Effector memory CD4-positive, alpha-beta T cell (primary cell): Measurements from ENCODE around the gene PITPNM2.

Experiments used
- DNase-seq, 3 donors: peaks; one replicate each; pipeline ENCODE4 v3.0.0-alpha.2; 2020
- H3K27ac ChIP-seq: 2 replicates; pipeline ENCODE4 v1.7.0; 2013; ENCODE audit warnings: mild to moderate bottlenecking, low read length, moderate library complexity; ENCODE audit not compliant: insufficient read depth, poor library complexity, severe bottlenecking
- H3K27me3 ChIP-seq: replicated peaks from 2 replicates; pipeline ENCODE4 v1.7.0; 2013; ENCODE audit warnings: mild to moderate bottlenecking, low read length; ENCODE audit not compliant: insufficient read depth, control insufficient read depth, poor library complexity, severe bottlenecking
- H3K36me3 ChIP-seq: 2 replicates; pipeline ENCODE4 v1.7.0; 2013; ENCODE audit warnings: mild to moderate bottlenecking, low read length, moderate library complexity; ENCODE audit not compliant: control insufficient read depth, insufficient read depth
- H3K4me1 ChIP-seq: 2 replicates; pipeline ENCODE4 v1.7.0; 2013; ENCODE audit warnings: low read length, mild to moderate bottlenecking; ENCODE audit not compliant: control insufficient read depth, insufficient read depth, poor library complexity, severe bottlenecking
- H3K4me3 ChIP-seq: 2 replicates; pipeline ENCODE4 v1.7.0; 2013; ENCODE audit warnings: low read length, low read depth, mild to moderate bottlenecking; ENCODE audit not compliant: insufficient read depth, poor library complexity, severe bottlenecking
- H3K9me3 ChIP-seq: 2 replicates; pipeline ENCODE4 v1.7.0; 2013; ENCODE audit warnings: mild to moderate bottlenecking, low read length, moderate library complexity; ENCODE audit not compliant: control insufficient read depth
- total RNA-seq, 3 donors: gene quantifications; one replicate each; lab custom pipeline; 2026; lab: John Stamatoyannopoulos, UW

Gene PITPNM2
- 20.4 to 49.4 (median 30.8) reads per million in 3 donors for total RNA-seq

DNA sequence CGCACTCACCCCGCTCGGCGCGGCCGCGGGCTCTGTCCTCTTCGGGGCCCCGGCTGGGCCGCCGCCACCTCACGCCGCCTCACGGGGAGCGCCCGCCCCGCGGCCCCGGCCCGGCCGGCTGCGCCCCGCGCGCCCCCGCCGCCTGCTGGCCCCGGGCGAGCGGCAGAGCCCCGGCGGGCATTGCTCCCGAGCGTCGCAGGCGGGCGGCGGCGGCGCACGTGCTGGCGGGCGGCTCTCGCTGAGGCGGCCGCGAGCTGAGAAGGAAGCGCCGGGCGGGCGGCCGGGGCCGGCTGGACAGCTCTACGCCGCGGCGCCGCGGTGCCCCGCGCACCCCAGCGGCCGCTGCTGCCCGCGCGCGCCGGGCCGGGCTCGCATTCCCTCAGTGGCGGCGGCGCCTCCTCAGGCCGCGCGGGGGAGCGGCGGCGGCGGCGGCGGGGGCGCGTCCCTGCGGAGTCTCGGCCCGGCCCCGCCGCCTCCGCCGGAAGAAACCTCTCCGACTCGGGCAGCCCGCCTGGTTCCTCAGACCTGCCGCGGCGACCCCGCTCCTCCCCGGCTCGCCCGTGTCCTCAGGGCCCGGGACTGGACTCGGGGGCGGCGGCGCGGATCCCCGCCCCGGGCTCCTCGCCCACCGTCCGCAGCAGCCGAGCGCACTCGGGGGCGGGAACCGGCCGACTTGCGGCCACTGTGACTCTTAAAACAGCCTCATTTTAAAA lies at the start of gene PITPNM2:
TSS of gene PITPNM2 (minus strand) at position 347 of the 713 bp plus-strand sequence. CDS start 116,500 bp downstream, outside the sequence.
- Histone ChIP-seq H3K27ac (peak within 1 kb of the TSS; percentile 57), H3K36me3 (no peaks in the 10 kb centered on the region), H3K9me3 (no peaks in the 10 kb centered on the region), H3K27me3 (no peaks in the 10 kb centered on the region), H3K4me1 (peaks cover 14% of the 10 kb centered on the region), H3K4me3 (peak within 1 kb of the TSS; percentile 71)
- peak; percentile 15 to 38 (median 24) for DNase-seq

GRCh38 chr12:123200414-123200813 lies 49.5 kb upstream of the PITPNM2 start:
- Histone ChIP-seq H3K27me3 (no peaks in the 10 kb centered on the region), H3K27ac (no peak overlapping the region), H3K9me3 (no peaks in the 10 kb centered on the region), H3K4me1 (no peaks in the 10 kb centered on the region), H3K36me3 (peaks cover 20% of the 10 kb centered on the region), H3K4me3 (no peak overlapping the region)
- DNase-seq: no peak

GRCh38 chr12:123199936-123200335 lies 49.0 kb upstream of the PITPNM2 start:
- H3K4me3 ChIP-seq: no peak overlapping the region
- no peaks in the 10 kb centered on the region for H3K27me3 ChIP-seq
- peaks cover 15% of the 10 kb centered on the region for H3K36me3 ChIP-seq
- DNase-seq: no peak
- H3K27ac ChIP-seq: no peak overlapping the region
- H3K9me3 ChIP-seq: no peaks in the 10 kb centered on the region
- H3K4me1 ChIP-seq: no peaks in the 10 kb centered on the region

DNA sequence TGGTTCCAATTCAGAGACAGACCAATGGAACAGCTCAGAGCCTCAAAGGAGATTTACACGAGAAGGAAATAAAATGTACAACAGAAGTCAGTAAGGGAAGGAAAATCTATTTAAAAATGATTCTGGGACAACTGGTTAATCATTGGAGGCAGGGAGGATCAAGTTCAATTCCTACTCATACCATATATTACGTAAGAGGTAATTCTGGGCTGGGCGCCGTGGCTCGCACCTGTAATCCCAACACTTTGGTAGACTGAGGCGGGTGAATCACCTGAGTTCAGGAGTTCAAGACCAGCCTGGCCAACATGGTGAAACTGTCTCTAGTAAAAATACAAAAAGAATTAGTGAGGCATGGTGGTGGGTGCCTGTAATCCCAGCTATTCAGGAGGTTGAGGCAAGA lies 36.7 kb upstream of the PITPNM2 start:
- no peak overlapping the region for H3K27ac ChIP-seq
- peaks cover 18% of the 10 kb centered on the region for H3K36me3 ChIP-seq
- H3K4me1 ChIP-seq: no peaks in the 10 kb centered on the region
- H3K27me3 ChIP-seq: no peaks in the 10 kb centered on the region
- H3K4me3 ChIP-seq: no peak overlapping the region
- no peaks in the 10 kb centered on the region for H3K9me3 ChIP-seq
- no peak for DNase-seq

DNA sequence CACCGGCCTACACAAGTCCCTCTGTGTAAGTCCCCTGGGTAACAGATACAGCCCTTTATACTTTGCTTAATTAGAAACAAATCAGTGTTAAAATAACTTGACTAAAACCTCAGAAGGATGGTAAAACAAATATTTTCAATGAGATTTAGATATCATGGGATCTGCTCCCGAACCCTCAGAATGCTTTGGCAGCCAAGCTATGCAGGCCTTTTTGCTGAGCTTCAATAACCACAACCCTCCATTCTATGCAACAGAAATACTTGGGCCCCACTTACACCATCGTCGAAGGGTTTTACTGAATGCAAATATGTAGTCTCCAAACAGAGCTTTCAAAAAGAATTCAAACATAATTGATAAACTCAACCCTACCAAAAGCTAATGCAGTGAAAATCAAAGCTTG lies 29.3 kb upstream of the PITPNM2 start:
- Histone ChIP-seq H3K9me3 (no peaks in the 10 kb centered on the region), H3K27me3 (no peaks in the 10 kb centered on the region), H3K4me1 (no peaks in the 10 kb centered on the region), H3K27ac (no peak overlapping the region), H3K36me3 (peaks cover 10% of the 10 kb centered on the region), H3K4me3 (no peak overlapping the region)
- DNase-seq: no peak

DNA sequence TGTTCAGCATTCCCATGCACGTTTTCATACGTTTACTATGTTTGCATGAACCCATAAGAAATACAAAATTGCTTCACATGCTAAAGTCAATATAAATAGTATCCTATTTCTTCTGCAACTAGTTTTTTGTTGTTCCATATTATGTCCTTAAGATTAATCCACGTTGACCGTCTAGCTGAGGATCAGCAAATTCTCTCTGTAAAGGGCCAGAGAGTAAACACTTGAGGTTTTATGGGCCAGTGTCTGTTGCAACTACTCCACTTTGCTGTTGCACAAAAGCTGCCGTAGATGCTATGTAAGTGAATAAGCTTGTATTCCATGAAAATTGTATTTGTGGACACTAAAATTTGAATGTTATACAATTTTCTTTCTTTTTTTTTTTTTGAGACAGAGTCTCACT lies 21.1 kb upstream of the PITPNM2 start:
- H3K36me3 ChIP-seq: peaks cover 7% of the 10 kb centered on the region

DNA sequence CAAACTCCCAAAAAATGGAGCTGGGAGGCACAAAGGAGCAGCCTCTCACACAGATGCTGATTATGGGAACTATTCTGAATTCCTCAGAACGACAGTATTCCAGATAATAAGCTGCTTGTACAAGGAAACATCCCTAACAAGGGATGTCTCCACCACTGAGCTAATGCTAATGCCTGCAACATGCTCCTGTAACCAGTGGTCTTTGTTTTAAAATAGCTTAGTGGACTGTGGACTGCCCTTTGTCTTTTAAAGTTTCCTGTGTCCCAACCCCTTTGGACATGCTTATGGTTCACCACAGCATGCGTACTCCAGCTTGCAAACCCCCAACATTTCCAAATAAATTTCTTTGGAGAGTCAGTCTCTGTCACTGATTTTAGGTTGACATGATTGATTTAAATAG lies 16.4 kb upstream of the PITPNM2 start:
- no peak for DNase-seq
- Histone ChIP-seq H3K27me3 (no peaks in the 10 kb centered on the region), H3K36me3 (peaks cover 29% of the 10 kb centered on the region), H3K27ac (no peak overlapping the region), H3K9me3 (no peaks in the 10 kb centered on the region), H3K4me1 (no peaks in the 10 kb centered on the region), H3K4me3 (no peak overlapping the region)

More for the DNA sequence above, 21.1 kb upstream of the PITPNM2 start:
- Histone ChIP-seq H3K27ac (no peak overlapping the region), H3K27me3 (no peaks in the 10 kb centered on the region), H3K4me3 (no peak overlapping the region), H3K4me1 (no peaks in the 10 kb centered on the region), H3K9me3 (no peaks in the 10 kb centered on the region)
- DNase-seq: no peak

DNA sequence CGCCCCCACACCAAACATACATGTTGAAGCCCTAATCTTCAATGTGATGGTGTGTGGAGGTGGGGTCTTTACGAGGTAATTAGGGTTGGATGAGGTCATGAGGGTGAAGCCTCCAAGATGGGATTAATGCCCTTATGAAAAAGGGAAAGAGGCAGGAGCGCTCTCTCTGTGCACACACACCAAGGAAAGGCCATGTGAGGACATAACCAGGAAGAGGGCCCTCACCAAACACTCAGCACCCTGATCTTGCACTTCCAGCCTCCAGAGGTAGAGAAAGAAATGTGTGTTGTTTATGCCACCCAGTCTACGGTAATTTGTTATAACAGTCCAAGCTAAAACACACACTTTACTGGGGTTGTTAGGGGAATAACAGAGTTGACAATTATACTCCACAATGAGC lies 14.6 kb upstream of the PITPNM2 start:
- H3K4me1 ChIP-seq: no peaks in the 10 kb centered on the region
- no peak for DNase-seq
- H3K27ac ChIP-seq: no peak overlapping the region
- H3K27me3 ChIP-seq: no peaks in the 10 kb centered on the region
- no peaks in the 10 kb centered on the region for H3K9me3 ChIP-seq
- peaks cover 36% of the 10 kb centered on the region for H3K36me3 ChIP-seq
- no peak overlapping the region for H3K4me3 ChIP-seq

DNA sequence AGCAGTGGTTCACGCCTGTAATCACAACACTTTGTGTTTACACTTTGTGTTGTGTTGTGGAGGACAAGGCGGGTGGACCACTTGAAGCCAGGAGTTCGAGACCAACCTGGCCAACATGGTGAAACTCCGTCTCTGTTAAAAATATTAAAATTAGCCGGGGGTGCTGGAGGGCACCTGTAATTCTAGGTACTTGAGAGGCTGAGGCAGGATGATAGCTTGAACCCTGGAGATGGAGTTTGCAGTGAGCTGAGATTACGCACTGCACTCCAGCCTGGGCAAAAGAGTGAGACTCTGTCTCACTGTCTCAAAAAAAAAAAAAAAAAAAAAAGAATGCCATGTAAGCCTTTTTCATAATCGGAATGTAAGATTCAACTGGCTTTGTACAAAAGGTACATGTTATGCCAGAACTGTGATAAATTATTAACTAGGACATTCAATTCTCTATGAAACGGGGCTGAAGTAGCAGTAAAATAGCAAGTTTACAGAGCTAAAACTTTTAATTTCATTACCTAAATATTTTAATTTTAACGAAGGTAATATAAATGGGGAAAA lies 13.9 kb upstream of the PITPNM2 start:
- no peaks in the 10 kb centered on the region for H3K9me3 ChIP-seq
- no peak for DNase-seq
- H3K27ac ChIP-seq: no peak overlapping the region
- H3K27me3 ChIP-seq: no peaks in the 10 kb centered on the region
- H3K4me1 ChIP-seq: no peaks in the 10 kb centered on the region
- peaks cover 36% of the 10 kb centered on the region for H3K36me3 ChIP-seq
- H3K4me3 ChIP-seq: no peak overlapping the region

GRCh38 chr12:123164222-123164621 lies 13.3 kb upstream of the PITPNM2 start:
- Histone ChIP-seq H3K36me3 (peaks cover 36% of the 10 kb centered on the region), H3K27ac (no peak overlapping the region), H3K4me1 (no peaks in the 10 kb centered on the region), H3K9me3 (no peaks in the 10 kb centered on the region), H3K27me3 (no peaks in the 10 kb centered on the region), H3K4me3 (no peak overlapping the region)
- no peak for DNase-seq
